GM18858 (cell line): ENCODE results near the gene SURF6.
"Not testable (repeated sequence)": the region's sequence is repeated elsewhere in the genome, so short reads cannot be mapped to it uniquely, and the experiment has no call there.

ENCODE experiments used
- ATAC-seq: cut with Tn5 transposase; IDR thresholded peaks from one replicate; pipeline ENCODE4 v1.9.1; 2021; ENCODE audit not compliant: unreplicated experiment

The SURF6 gene

GRCh38 chr9:133348718-133349573, 13.0 kb upstream of the SURF6 start:
- ATAC-seq: no peak

DNA sequence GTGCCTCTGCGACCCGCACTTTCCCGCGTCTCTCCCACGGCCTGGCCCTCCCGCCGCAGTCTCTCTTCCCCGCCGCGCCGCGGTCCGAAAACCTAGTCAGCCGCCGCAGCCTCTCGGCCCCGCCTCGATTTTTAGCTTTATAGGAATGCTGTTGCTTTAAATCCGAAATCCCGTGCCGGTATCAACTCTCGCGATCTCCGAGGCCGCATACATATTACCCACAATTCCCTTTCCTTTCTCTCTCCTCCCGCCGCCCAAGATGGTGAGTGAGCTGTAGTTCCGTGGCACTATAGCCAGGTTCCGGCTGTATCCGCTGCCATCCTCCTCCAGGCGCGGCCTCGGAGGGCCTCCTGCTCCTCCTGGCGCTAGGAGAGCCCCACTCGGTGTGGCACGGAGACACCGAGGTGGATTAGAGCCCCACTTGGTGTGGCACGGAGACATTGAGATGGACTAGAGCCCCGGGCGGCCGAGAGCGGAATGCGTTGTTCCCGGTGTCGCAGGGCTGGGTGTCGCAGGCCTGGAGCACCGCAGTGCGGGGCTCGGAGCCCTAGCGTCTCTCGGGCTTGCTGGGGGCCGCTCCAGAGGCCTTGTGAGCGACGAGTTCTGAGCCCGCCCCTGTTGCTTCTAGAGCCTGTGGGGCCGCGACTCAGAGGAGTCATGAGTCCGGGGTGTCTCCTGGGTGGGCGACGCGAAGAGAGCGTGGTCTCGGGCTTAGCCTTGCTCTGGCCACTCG, 12.2 kb upstream of the SURF6 start, which contains the start of the genes MED22 and RPL7A:
Gene MED22 (minus strand): TSS at position 147 of the 733 bp plus-strand sequence. CDS start 1,469 bp downstream, outside the sequence.
Gene RPL7A (plus strand): TSS at position 234 of the 733 bp plus-strand sequence. CDS start 26 bp downstream, at position 260.
- peak; percentile 77 for ATAC-seq

GRCh38 chr9:133347515-133347984, 11.6 kb upstream of the SURF6 start:
- peak; percentile 9 for ATAC-seq

GRCh38 chr9:133346021-133346785, 10.2 kb upstream of the SURF6 start:
- ATAC-seq: no peak

DNA sequence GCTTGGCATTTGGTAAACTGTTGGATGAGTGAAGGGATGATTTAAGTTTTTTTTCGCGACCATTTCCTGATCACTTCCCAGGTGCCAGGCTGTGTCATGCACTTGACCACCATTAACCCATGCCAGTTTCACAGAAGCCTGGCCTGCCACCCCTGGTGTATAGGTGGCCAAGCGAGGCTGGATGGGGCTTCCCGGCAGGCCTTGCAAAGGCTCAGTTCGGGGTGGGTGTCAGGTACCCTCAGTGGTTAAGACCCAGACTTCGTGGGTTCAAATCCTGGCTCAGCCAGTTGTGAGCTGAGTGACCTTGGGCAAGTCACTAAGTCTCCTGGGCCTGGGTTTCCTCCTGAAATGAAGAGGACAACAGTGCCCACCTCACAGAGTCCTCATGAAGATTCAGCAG, 9.6 kb upstream of the SURF6 start:
- ATAC-seq: no peak

GRCh38 chr9:133344979-133345378, 9.0 kb upstream of the SURF6 start:
- ATAC-seq: no peak

DNA sequence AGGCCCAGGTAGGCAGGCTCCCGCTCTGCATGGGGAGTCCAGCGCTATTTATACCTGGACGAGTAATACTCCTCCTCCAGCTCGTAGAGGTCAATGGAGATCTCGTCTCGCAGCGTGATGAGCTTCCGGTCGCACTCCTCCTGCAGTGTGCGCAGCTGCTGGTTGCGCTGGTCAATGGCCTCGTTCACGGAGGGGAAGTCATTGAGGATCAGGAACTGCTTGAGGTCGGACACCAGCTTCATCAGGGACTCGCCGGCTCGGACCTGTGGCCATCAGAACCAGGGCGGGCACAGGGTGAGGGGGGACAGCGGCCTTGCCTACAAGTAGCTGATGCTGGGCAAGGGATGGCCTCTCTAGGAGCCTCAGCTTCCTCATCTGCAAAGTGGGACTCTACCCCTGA, 8.1 kb upstream of the SURF6 start:
- no peak for ATAC-seq

GRCh38 chr9:133342570-133342969, 6.6 kb upstream of the SURF6 start:
- no peak for ATAC-seq

GRCh38 chr9:133342069-133342406, 6.0 kb upstream of the SURF6 start:
- ATAC-seq: no peak

GRCh38 chr9:133341369-133342068, 5.5 kb upstream of the SURF6 start:
- ATAC-seq: no peak

GRCh38 chr9:133340916-133341315, 4.9 kb upstream of the SURF6 start:
- ATAC-seq: no peak

GRCh38 chr9:133340256-133340655, 4.3 kb upstream of the SURF6 start:
- ATAC-seq: no peak

DNA sequence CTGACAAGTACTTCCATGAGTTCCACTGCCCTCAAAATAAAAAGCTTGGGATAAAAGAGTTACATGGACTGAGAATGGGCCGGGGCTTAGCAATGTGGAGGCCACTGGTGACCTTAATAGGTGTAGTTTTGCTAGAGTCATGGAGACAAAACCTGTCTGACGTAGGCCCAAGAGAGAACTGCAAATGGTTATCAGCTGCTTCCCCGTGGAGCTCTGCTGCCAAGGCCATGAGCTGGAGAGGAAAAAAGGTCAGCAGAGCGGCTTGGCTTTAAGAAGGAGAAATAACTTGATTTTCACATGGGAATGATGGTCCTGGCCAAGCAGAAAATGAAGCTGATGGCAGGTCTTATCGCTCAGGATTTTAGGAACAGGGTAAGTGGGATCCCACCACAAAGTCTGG, 3.7 kb upstream of the SURF6 start:
- ATAC-seq: no peak

- ATAC-seq: not testable (repeated sequence)
These were observed 1.1 kb downstream of the SURF6 start for GRCh38 chr9:133334888-133335287.

GRCh38 chr9:133334161-133334560, 1.8 kb downstream of the SURF6 start:
- no peak for ATAC-seq

GRCh38 chr9:133333566-133333965, 2.4 kb downstream of the SURF6 start:
- ATAC-seq: no peak

DNA sequence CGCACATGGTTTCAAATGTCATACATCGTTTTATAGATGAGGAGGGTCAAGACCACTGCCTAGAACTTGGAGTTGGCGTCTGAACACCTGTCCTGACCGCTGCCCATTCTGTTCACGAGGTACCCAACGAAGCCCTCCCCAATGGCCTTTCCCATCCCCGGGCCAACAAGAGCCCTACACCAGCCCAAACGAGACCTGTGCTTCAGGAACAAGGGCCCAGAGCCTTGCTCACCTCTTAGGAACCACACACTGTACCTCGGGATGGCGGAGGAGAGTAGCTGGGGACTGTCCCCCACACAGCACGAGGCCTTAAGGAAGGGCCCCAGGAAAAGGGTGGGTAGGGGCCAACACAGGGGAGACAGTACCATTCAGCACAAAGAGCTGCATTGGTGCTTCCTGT, 3.0 kb downstream of the SURF6 start:
- no peak for ATAC-seq

GRCh38 chr9:133332381-133332730, 3.6 kb downstream of the SURF6 start:
- ATAC-seq: no peak

GRCh38 chr9:133331641-133332380, 4.2 kb downstream of the SURF6 start:
- no peak for ATAC-seq

- ATAC-seq: no peak
These were observed 4.8 kb downstream of the SURF6 start for GRCh38 chr9:133331221-133331620.
